ENCODE results near the gene SPTBN4.

DNA sequence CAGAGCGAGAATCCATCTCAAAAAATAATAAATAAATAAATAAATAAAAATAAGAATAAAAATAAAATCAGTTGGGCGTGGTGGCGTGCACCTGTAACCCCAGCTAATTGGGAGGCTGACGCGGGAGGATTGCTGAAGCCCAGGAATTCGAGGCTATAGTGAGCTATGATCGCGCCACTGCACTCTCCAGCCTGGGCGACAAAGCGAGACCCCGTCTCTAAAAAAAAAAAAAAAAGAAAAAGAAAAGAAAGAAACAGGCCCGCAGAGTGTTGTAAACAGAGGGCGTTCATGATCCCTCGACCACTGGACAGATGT, 46.4 kb upstream of the SPTBN4 start:
- TF ChIP-seq EZH2 (IDR thresholded peaks at IDR 0.05; ENCODE audit: insufficient read depth, low read length): no peak
- TF ChIP-seq, protein P1, sequence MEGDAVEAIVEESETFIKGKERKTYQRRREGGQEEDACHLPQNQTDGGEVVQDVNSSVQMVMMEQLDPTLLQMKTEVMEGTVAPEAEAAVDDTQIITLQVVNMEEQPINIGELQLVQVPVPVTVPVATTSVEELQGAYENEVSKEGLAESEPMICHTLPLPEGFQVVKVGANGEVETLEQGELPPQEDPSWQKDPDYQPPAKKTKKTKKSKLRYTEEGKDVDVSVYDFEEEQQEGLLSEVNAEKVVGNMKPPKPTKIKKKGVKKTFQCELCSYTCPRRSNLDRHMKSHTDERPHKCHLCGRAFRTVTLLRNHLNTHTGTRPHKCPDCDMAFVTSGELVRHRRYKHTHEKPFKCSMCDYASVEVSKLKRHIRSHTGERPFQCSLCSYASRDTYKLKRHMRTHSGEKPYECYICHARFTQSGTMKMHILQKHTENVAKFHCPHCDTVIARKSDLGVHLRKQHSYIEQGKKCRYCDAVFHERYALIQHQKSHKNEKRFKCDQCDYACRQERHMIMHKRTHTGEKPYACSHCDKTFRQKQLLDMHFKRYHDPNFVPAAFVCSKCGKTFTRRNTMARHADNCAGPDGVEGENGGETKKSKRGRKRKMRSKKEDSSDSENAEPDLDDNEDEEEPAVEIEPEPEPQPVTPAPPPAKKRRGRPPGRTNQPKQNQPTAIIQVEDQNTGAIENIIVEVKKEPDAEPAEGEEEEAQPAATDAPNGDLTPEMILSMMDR (IDR thresholded peaks at IDR 0.05; ENCODE audit: insufficient read depth, low read depth, low read length): no peak

All from astrocyte (in vitro differentiated cells and primary cell).